ENCODE results near the gene PLEKHM3. TPM values are rescaled to one million over a fixed set of nuclear protein-coding genes. Genes with fewer than 3 reads are reported as not detected.

The PLEKHM3 gene
- polyA plus RNA-seq, 1 donor (not counting 4 experiments of a cell fraction or from before 2014, with no cell fraction given), result 2.9 TPM

GRCh38 chr2:207892716-207893402, 132.5 kb downstream of the PLEKHM3 start:
- Histone ChIP-seq H3K36me3 (ENCODE audit: control insufficient read depth in 2 of 2, extremely low read depth in 1 of 2, insufficient read depth in 2 of 2, low read length in 2 of 2) (no peaks in the 10 kb centered on the region), H3K9me3 (ENCODE audit: control insufficient read depth, low read depth, low read length) (no peaks in the 10 kb centered on the region), H3K79me2 (ENCODE audit: control insufficient read depth, insufficient read depth, low read length) (no peaks in the 10 kb centered on the region), H3K27me3 (ENCODE audit: control insufficient read depth, extremely low read depth, insufficient read depth, low read length) (no peaks in the 10 kb centered on the region), H3K4me2 (ENCODE audit: control insufficient read depth, extremely low read depth, insufficient read depth, low read depth, low read length) (no peak overlapping the region), H3K4me3 (ENCODE audit: control insufficient read depth in 2 of 3, extremely low read depth in 1 of 3, insufficient read depth in 2 of 3, low read depth in 1 of 3, low read length in 3 of 3) (no peak overlapping the region), H3K9me1 (ENCODE audit: control insufficient read depth, extremely low read depth, insufficient read depth, low read length) (no peaks in the 10 kb centered on the region), H2AFZ (ENCODE audit: control insufficient read depth, low read length) (no peak overlapping the region), H3K9ac (ENCODE audit: control insufficient read depth, extremely low read depth, insufficient read depth, low read length) (no peak overlapping the region), H3K4me1 (ENCODE audit: control insufficient read depth, extremely low read depth, insufficient read depth, low read length) (no peaks in the 10 kb centered on the region), H3K27ac (ENCODE audit: control insufficient read depth, insufficient read depth, low read length) (no peak overlapping the region), H4K20me1 (ENCODE audit: control insufficient read depth, extremely low read depth, insufficient read depth, low read length) (no peaks in the 10 kb centered on the region)
- DNase-seq (ENCODE audit: low read depth, low spot score) (no peak), FAIRE-seq (no peak)
- TF ChIP-seq EZH2 (IDR thresholded peaks at IDR 0.05; ENCODE audit: low read length), result no peak
- TF ChIP-seq CTCF (optimal IDR thresholded peaks at IDR 0.05 in 1 of 3, IDR thresholded peaks at IDR 0.05 in 1 of 3, conservative IDR thresholded peaks at IDR 0.05 in 1 of 3; ENCODE audit: extremely low read depth in 1 of 3, insufficient read depth in 2 of 3, low read length in 3 of 3), result no peak
- dilution Hi-C loops (cut with MboI; ENCODE audit: extremely low pct_ligation_motif_present, low sequenced_read_pairs), result no loop called here

- no peak for FAIRE-seq
Measured at GRCh38 chr2:207891086-207891844, 134.1 kb downstream of the PLEKHM3 start.

More at GRCh38 chr2:207891086-207891844, 134.1 kb downstream of the PLEKHM3 start:
- Histone ChIP-seq H3K4me3 (ENCODE audit: control insufficient read depth in 2 of 3, extremely low read depth in 1 of 3, insufficient read depth in 2 of 3, low read depth in 1 of 3, low read length in 3 of 3) (no peak overlapping the region), H3K9me3 (ENCODE audit: control insufficient read depth, low read depth, low read length) (no peaks in the 10 kb centered on the region), H3K79me2 (ENCODE audit: control insufficient read depth, insufficient read depth, low read length) (no peaks in the 10 kb centered on the region), H2AFZ (ENCODE audit: control insufficient read depth, low read length) (no peak overlapping the region), H3K4me2 (ENCODE audit: control insufficient read depth, extremely low read depth, insufficient read depth, low read depth, low read length) (no peak overlapping the region), H3K27ac (ENCODE audit: control insufficient read depth, insufficient read depth, low read length) (no peak overlapping the region), H4K20me1 (ENCODE audit: control insufficient read depth, extremely low read depth, insufficient read depth, low read length) (no peaks in the 10 kb centered on the region), H3K9me1 (ENCODE audit: control insufficient read depth, extremely low read depth, insufficient read depth, low read length) (no peaks in the 10 kb centered on the region), H3K9ac (ENCODE audit: control insufficient read depth, extremely low read depth, insufficient read depth, low read length) (no peak overlapping the region), H3K4me1 (ENCODE audit: control insufficient read depth, extremely low read depth, insufficient read depth, low read length) (no peaks in the 10 kb centered on the region), H3K36me3 (ENCODE audit: control insufficient read depth in 2 of 2, extremely low read depth in 1 of 2, insufficient read depth in 2 of 2, low read length in 2 of 2) (no peaks in the 10 kb centered on the region), H3K27me3 (ENCODE audit: control insufficient read depth, extremely low read depth, insufficient read depth, low read length) (no peaks in the 10 kb centered on the region)
- no peak for TF ChIP-seq CTCF (optimal IDR thresholded peaks at IDR 0.05 in 1 of 3, IDR thresholded peaks at IDR 0.05 in 1 of 3, conservative IDR thresholded peaks at IDR 0.05 in 1 of 3; ENCODE audit: extremely low read depth in 1 of 3, insufficient read depth in 2 of 3, low read length in 3 of 3)
- no peak for TF ChIP-seq EZH2 (IDR thresholded peaks at IDR 0.05; ENCODE audit: low read length)
- no peak for DNase-seq (ENCODE audit: low read depth, low spot score)
- dilution Hi-C loops (cut with MboI; ENCODE audit: extremely low pct_ligation_motif_present, low sequenced_read_pairs), result no loop called here

All from keratinocyte (primary cell).